ENCODE results near the gene GRID1. TPM values are rescaled to one million over a fixed set of nuclear protein-coding genes. Genes with fewer than 3 reads are reported as not detected.

Gene GRID1
- total RNA-seq, 2 experiments from 2014 or later = not detected

DNA sequence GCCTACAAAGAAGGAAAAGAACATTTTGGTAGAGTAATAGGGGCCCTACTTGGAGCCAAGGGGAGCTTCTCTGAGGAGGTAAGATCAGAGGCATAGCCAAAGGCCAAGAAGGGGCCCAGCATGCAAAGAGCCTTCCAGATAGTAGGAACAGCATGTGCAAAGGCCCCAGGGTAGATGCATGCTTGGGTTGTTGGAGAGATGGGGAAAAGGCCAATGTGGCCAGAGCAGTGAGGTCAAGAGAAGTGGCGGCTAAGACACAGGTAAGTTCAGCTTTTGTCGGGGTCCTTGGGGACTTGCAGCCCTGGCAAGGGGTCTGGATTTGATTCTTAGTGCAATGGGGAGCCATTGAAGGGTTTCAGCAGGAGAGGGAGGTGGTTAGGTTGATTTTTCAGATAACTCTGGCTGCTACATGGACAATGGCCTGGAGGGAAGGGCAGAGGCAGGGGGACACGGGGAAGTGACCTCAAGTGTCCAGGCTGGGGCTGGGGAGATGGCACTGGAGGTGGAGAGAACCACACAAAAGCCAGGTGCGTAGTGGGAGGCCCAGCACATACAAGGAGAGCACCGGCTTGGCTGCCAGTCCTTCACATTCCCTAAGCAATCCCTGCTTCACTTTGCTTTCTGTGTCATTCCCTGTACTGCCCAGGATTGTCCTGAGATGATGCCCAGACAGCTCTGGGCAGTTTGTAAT, 16.5 kb downstream of the GRID1 start:
- POLR2A ChIA-PET = no interaction called here
- DNase-seq (no peak), ATAC-seq (ENCODE audit: low read depth) (no peak)
- H3K27me3 Mint-ChIP-seq = no peaks in the 10 kb centered on the region
- peaks cover 2% of the 10 kb centered on the region for H3K4me1 Mint-ChIP-seq
- no peaks in the 10 kb centered on the region for H3K36me3 Mint-ChIP-seq
- no peak overlapping the region for H3K27ac Mint-ChIP-seq
- H3K4me3 Mint-ChIP-seq = no peak overlapping the region
- H3K9me3 Mint-ChIP-seq = no peaks in the 10 kb centered on the region

DNA sequence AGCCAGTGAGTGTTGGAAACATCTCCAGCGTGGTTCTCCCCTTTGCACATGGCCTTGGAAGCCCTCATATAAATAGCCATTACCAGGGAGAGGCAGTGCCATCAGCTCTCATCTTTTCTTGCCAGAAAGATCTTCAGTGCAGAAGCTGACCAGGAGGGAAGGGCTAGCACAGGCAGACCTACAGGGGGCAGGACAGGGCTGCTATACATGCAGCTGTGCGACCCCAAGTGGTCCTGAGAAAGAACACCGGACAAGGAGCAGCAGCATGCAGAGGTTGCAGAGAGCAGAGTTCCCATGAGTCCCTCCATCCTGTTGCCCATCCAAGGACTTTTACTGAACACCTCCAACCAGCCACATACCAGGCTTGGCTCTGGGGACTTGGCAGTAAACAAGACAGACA, 17.1 kb downstream of the GRID1 start:
- no peaks in the 10 kb centered on the region for H3K36me3 Mint-ChIP-seq
- H3K9me3 Mint-ChIP-seq = no peaks in the 10 kb centered on the region
- POLR2A ChIA-PET = no interaction called here
- no peak overlapping the region for H3K27ac Mint-ChIP-seq
- ATAC-seq (ENCODE audit: low read depth) (no peak), DNase-seq (no peak)
- no peaks in the 10 kb centered on the region for H3K27me3 Mint-ChIP-seq
- no peak overlapping the region for H3K4me3 Mint-ChIP-seq
- peaks cover 3% of the 10 kb centered on the region for H3K4me1 Mint-ChIP-seq

DNA sequence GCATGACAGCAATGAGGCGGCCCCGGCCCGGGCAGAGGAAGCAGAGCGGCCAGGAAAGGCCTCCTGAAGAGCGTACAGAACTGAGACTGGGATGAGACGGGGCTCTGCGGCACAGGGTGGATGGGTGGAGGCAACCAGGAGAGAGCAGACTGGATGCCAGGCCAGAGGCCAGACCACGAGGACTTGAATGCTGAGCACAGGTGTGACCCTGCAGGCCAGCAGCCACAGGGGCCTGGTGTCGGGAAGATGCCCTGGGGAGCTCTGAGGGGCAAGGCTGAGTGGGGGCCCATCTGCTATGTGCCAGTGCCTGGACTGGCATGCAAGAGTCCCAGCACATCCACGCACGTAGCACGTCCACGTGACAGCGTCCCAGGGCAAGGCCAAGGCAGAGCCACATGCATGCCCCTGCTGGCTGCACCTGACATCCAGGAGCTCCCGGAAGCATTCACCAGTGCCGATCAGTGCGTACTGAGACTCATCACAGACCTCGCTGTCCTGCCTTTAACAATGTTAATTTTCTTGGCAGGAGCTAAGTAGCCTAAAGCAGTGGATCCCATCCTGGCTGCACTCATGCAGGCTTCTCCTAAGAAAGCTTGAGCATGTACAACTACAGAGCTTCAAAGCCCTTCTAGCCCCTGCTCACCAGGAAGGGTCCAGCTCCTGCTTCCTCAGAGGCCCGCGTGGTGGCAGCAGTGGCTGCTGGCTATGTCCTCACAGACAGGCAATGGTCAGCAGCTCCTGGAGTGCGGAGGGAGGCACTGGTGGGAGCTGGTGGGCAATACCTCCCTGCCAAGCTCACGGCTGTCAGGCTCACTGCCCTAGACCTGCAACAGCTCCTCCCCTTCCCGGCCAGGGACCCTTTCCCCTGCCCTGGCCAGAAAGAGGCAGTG, 18.0 kb downstream of the GRID1 start:
- Mint-ChIP-seq H3K36me3 (no peaks in the 10 kb centered on the region), H3K27ac (no peak overlapping the region), H3K9me3 (no peaks in the 10 kb centered on the region), H3K4me3 (no peak overlapping the region), H3K4me1 (peaks cover 6% of the 10 kb centered on the region), H3K27me3 (no peaks in the 10 kb centered on the region)
- ATAC-seq (ENCODE audit: low read depth) (no peak), DNase-seq (no peak)
- POLR2A ChIA-PET = no interaction called here

DNA sequence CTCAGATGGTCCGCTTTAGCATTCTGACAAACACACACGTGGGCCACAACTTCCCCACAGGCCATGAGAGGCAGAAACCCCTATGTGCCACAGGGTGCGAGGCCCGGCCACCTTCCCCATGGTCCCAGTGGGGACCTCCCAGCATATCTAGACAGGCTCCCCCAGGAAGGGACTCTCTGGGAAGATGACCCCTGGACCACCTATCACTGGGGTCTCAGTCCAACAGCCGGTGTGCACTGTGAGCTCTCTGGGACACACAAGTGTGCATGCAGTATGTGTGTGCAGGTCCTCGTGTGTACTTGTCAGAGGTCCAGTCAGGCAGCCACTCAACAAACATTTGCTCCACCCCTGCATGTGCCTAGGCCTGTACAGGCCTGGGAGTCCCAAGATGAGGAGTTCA, 18.7 kb downstream of the GRID1 start:
- ATAC-seq (ENCODE audit: low read depth) = no peak
- no peak for DNase-seq
- POLR2A ChIA-PET = no interaction called here

DNA sequence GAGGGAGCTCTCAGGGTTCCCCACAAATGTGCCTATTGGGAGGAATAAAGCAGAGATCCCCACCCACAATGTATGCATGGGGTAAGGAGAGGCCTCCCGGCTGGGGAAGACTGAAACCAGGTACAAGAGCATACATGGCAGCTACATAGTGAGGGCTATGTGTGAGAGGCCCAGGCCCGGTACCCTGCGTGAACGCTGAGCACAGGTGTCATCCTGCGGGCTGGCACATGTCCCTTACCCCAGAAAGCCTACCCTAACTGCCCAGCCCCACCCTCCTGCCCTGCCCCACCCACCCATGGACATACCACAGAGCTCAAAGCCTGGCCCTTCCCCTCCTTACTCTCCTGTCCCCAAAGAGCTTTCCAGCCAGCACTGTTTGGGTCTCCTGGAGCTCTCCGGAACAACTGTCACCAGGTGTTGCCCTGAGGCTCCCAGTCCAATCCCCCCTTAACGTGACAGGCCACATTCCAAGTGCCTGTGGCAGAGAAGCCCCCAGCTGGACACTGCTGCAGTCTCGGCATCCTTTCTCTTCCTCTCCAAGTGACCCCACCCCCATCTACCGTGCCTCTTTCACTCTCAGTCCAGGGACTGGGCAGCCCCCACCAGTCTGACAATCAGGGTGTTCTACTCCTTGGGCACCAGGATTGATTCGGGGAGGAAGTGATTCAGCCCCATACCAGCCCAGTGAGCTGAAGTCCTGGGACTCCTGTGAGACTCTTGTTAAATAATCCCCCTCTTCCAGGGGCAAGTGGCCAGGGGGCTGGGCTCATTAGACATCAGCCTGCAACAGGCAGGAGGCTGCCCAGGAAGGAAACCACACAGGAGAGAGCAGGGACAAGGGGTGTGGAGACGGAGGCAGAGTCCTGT, 19.6 kb downstream of the GRID1 start:
- Mint-ChIP-seq H3K4me1 (peaks cover 6% of the 10 kb centered on the region), H3K27me3 (no peaks in the 10 kb centered on the region), H3K27ac (no peak overlapping the region), H3K9me3 (no peaks in the 10 kb centered on the region), H3K36me3 (no peaks in the 10 kb centered on the region), H3K4me3 (no peak overlapping the region)
- POLR2A ChIA-PET = no interaction called here
- DNase-seq (no peak), ATAC-seq (ENCODE audit: low read depth) (no peak)

More for the DNA sequence above, 18.7 kb downstream of the GRID1 start:
- Mint-ChIP-seq H3K27me3 (no peaks in the 10 kb centered on the region), H3K9me3 (no peaks in the 10 kb centered on the region), H3K4me1 (peaks cover 6% of the 10 kb centered on the region), H3K4me3 (no peak overlapping the region), H3K27ac (no peak overlapping the region), H3K36me3 (no peaks in the 10 kb centered on the region)

DNA sequence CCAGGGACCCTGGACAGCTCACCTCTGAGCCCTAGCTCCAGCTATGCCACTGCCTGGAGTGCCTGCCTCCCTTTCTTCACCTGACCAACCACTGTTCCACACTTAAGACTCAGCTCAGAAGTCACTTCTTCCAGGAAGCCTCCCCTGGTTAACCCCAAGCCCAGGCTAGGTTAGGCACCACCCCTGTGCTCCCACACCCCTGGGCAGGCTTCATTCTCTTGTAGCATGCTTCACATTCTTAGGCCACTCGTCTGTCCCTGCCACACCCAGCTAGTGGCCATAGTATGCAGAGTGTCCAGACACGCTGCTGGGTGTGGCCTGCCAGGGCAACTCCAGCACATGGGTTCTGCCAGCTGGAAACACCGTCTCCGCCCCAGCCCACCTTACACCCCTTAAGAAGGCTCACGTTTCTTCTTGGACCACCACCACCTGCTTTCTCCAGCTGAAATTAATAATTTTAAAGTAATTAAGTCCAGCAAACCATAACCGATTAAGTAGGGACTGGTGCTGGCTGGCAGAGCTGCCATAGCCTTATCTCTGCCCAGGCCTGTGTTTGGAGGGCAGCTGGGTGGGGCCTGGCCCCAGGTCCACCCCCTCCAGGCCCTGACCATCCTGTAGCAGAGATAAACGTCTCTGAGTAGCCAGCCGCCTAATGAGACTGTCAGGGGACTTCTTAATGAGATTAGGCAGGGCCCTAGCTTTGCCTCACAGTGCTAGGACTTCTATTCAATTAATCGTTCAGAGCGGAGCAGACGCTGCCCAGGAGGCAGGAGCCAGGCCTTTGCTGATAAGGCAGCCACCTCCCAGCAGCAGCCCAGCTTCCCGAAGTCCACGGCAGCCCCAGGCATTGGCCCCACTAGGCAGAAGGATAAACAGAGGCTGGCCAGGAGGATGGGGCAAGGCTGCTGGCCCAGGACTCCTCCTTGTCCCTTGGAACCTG, 20.5 kb downstream of the GRID1 start:
- H3K4me1 Mint-ChIP-seq = peaks cover 6% of the 10 kb centered on the region
- no peak overlapping the region for H3K4me3 Mint-ChIP-seq
- peak; percentile 9 for DNase-seq
- no peak overlapping the region for H3K27ac Mint-ChIP-seq
- no peak for ATAC-seq (ENCODE audit: low read depth)
- H3K27me3 Mint-ChIP-seq = no peaks in the 10 kb centered on the region
- H3K9me3 Mint-ChIP-seq = no peaks in the 10 kb centered on the region
- POLR2A ChIA-PET = no interaction called here
- H3K36me3 Mint-ChIP-seq = no peaks in the 10 kb centered on the region

DNA sequence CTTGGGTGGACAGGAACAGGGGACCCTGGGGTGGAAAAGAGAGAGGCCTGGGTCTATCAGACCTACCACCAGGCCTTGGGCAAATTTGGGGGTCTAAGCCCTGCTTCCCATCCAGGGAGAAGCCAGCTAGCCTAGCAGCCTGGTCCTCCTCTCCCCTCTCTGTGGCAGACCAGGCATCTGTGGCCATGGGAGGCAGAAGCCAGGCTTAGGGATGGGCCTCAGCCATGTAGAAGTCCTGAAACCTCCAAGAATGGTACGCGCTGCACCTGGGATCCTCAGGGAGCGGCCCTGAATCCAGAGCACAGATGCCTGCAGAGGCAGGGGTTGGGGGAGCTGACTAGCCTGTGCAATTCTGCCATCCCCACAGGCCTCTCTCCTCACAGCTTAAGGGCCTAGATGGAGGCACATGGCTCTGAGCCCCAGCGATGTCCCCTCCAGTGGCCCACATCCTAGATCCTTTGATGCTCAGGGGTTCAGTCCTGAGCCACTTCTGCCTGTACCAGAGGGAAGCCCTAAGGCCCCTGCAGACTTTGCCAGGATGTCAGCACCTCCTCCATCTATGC, 21.2 kb downstream of the GRID1 start:
- H3K9me3 Mint-ChIP-seq = no peaks in the 10 kb centered on the region
- no peak for ATAC-seq (ENCODE audit: low read depth)
- POLR2A ChIA-PET = no interaction called here
- H3K4me3 Mint-ChIP-seq = no peak overlapping the region
- H3K4me1 Mint-ChIP-seq = peaks cover 6% of the 10 kb centered on the region
- H3K27ac Mint-ChIP-seq = no peak overlapping the region
- no peaks in the 10 kb centered on the region for H3K27me3 Mint-ChIP-seq
- no peaks in the 10 kb centered on the region for H3K36me3 Mint-ChIP-seq
- peak; percentile 17 for DNase-seq

DNA sequence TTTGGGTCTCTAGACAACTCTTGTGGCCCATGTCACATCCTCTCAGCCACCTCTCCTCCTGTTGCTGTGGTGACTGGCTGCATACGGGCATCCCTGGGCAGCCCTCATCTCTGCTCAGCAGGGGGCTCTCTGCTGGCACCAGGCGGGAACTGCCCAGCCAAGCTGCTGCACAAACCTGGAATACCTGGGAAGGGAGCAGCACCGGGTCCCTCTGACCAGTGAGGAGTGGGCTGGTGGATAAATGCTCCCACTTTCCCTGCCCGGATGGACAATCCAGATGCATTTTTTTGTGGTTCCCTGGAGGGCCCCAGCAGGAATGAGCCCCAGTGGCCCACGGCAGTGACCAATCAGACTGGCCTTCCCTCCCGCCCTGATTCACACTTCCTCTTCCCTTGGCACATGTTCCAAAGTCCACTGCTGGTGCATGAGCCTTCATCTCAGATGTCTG, 21.9 kb downstream of the GRID1 start:
- H3K4me3 Mint-ChIP-seq = no peak overlapping the region
- DNase-seq = no peak

DNA sequence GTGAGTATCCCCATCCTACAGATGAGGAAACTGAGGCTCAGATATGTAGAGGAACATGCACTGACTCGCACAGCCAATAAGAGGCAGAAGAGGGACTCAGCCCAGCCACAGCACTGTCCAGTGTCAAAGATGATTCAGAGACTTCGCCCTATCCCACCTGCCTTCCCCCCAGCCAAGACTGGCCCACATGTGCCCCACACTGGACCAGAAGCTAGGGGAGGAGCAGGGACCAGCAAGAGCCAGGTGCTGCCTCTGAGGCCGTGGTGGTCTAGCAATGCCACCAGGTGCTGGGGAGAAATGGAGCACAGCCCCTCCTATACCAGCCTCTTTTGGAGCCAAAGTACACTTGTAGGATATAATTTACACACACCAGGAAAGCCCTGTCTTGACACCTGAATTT, 22.3 kb downstream of the GRID1 start:
- no peaks in the 10 kb centered on the region for H3K36me3 Mint-ChIP-seq
- H3K4me1 Mint-ChIP-seq = peaks cover 6% of the 10 kb centered on the region
- H3K4me3 Mint-ChIP-seq = no peak overlapping the region
- ATAC-seq (ENCODE audit: low read depth) (no peak), DNase-seq (peak; percentile 22)
- H3K9me3 Mint-ChIP-seq = no peaks in the 10 kb centered on the region
- H3K27me3 Mint-ChIP-seq = no peaks in the 10 kb centered on the region
- H3K27ac Mint-ChIP-seq = no peak overlapping the region
- POLR2A ChIA-PET = no interaction called here

More for the DNA sequence above, 21.9 kb downstream of the GRID1 start:
- no peaks in the 10 kb centered on the region for H3K9me3 Mint-ChIP-seq
- POLR2A ChIA-PET = no interaction called here
- no peaks in the 10 kb centered on the region for H3K36me3 Mint-ChIP-seq
- peak; percentile 77 for ATAC-seq (ENCODE audit: low read depth)
- H3K4me1 Mint-ChIP-seq = peaks cover 6% of the 10 kb centered on the region
- no peak overlapping the region for H3K27ac Mint-ChIP-seq
- H3K27me3 Mint-ChIP-seq = no peaks in the 10 kb centered on the region

DNA sequence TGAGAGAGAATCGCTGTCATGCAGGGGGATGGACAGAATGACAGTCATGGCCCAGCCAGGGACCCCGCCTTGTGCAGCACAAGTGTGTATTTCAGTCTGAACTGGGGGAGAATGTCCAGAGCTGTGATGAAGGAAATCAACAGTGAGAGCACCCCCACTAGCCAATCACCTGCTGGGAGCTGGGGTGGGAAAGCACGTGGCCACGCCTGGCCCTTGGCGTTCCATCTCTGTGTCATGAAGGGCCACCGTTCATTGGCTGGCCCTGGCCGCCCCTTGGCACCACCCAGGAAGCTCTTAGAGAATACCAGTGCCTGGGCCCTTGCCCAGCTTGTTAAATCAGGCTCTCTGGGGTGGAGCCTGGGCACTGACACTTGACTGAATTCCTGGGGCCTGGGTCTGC, 22.8 kb downstream of the GRID1 start:
- ATAC-seq (ENCODE audit: low read depth) = no peak
- no peak for DNase-seq
- H3K4me3 Mint-ChIP-seq = no peak overlapping the region
- no peaks in the 10 kb centered on the region for H3K27me3 Mint-ChIP-seq
- H3K4me1 Mint-ChIP-seq = peaks cover 6% of the 10 kb centered on the region
- no peaks in the 10 kb centered on the region for H3K36me3 Mint-ChIP-seq
- POLR2A ChIA-PET = no interaction called here
- no peak overlapping the region for H3K27ac Mint-ChIP-seq
- H3K9me3 Mint-ChIP-seq = no peaks in the 10 kb centered on the region

DNA sequence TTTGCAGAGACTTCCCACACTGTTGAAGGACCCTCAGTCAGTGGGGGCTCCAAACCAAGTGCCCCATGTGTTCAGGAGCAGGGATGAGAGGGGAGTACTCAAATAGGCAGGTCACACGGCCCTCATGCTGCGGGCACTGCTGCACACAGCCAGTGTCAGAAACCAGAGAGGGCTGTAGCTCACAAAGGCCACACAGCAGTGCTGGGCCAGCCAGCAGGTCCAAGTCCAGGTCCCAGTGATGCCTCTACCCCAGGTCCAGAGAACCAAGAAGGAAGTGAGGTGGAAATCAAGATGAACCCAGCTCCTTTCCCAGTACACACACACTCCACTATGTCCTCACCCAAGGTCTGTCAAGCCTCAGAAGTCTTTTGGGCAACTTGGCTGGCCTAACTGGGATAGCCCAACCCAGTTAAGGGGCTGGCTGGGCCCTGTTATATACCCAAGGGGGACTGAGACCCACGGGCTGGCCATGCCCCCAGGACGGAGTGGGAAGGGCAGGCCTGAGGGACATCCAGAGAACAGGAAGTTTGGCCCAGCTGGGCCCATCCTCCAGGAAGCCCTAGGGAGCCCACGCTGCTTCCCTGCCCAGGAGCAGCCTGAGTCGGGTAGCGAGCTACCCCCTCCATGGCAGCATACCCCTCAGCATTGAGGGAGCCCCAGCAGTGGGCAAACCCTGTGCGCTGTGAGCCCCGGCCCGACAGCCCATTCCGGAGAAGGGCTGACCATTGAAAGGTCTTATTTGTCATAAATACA, 24.3 kb downstream of the GRID1 start:
- Mint-ChIP-seq H3K36me3 (no peaks in the 10 kb centered on the region), H3K27ac (no peak overlapping the region), H3K4me1 (peaks cover 6% of the 10 kb centered on the region), H3K4me3 (no peak overlapping the region), H3K9me3 (no peaks in the 10 kb centered on the region), H3K27me3 (no peaks in the 10 kb centered on the region)
- POLR2A ChIA-PET = no interaction called here
- DNase-seq (no peak), ATAC-seq (ENCODE audit: low read depth) (no peak)

DNA sequence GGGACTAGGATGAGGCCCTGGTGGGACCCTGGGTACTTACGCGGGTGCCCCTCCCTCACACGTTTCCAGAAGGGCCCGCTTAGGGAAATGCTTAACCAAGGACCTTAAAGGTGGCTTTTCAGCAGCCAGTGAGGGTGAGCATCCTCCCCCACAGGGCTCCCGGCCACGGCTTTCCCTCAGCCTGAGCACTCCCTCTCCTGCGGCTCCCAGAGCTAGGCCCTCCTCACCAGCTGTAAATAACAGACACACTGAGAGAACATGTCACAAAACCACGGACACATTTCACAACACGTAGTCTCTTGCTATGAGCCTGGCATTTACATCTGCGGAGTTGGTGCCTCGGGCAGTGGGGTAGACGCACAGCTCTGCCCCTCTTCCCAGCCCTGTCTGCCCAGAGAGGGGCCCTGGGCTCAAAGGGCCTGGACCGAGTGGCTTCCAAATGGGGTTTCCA, 25.2 kb downstream of the GRID1 start:
- Mint-ChIP-seq H3K27ac (no peak overlapping the region), H3K4me3 (no peak overlapping the region), H3K9me3 (no peaks in the 10 kb centered on the region), H3K4me1 (peaks cover 6% of the 10 kb centered on the region), H3K36me3 (no peaks in the 10 kb centered on the region), H3K27me3 (no peaks in the 10 kb centered on the region)
- no peak for DNase-seq
- no peak for ATAC-seq (ENCODE audit: low read depth)
- POLR2A ChIA-PET = no interaction called here

Data from activated naive CD8-positive, alpha-beta T cell treated with anti-CD3 and anti-CD28 coated beads, Interleukin-2, amount 10 ng/mL, durations not matched to agents 7 days and 5 days (primary cell).